Activated T-helper 2 cell treated with anti-CD3 and anti-CD28 coated beads, Interferon-gamma antibody, Interleukin-2, Interleukin-4, amounts not matched to agents 10 μg/mL and 5 μg/mL and 100 μg/mL, durations not matched to agents 14 hours and 24 hours and 36 hours (primary cell): Measurements from ENCODE around the gene ARL16. TPM values are rescaled to one million over a fixed set of nuclear protein-coding genes. Genes with fewer than 3 reads are reported as not detected.

Source experiments
- DNase-seq: peaks from one replicate; pipeline ENCODE4 v3.0.0; 2021; ENCODE audit warnings: low spot score
- H3K27ac Mint-ChIP-seq: one replicate; pipeline ENCODE4 v1.8.0; 2021; ENCODE audit warnings: mixed read lengths
- H3K27me3 Mint-ChIP-seq: one replicate; pipeline ENCODE4 v1.8.0; 2021; ENCODE audit warnings: low read depth, mixed read lengths
- H3K36me3 Mint-ChIP-seq: one replicate; pipeline ENCODE4 v1.8.0; 2021; ENCODE audit warnings: low read depth, mixed read lengths
- H3K4me1 Mint-ChIP-seq: one replicate; pipeline ENCODE4 v1.8.0; 2021; ENCODE audit warnings: low read depth, mixed read lengths
- H3K4me3 Mint-ChIP-seq: one replicate; pipeline ENCODE4 v1.8.0; 2021; ENCODE audit warnings: low read depth, mild to moderate bottlenecking, moderate library complexity, mixed read lengths
- H3K9me3 Mint-ChIP-seq: one replicate; pipeline ENCODE4 v1.8.0; 2021; ENCODE audit warnings: mixed read lengths
- intact Hi-C: fragments of 100-400 bp; cut with micrococcal nuclease; formaldehyde crosslinking; loops from one replicate; pipeline ENCODE4 v1.15.1; 2023
- total RNA-seq: library from RNA; stranded (reverse); gene quantifications from 2 replicates; pipeline ENCODE4 v1.2.3, GENCODE V29; 2022

The ARL16 gene
- total RNA-seq, 1 donor from 2014 or later: 33.3 TPM

GRCh38 chr17:81631482-81631881, 52.1 kb downstream of the ARL16 start:
- H3K9me3 Mint-ChIP-seq: no peaks in the 10 kb centered on the region
- no peak overlapping the region for H3K4me3 Mint-ChIP-seq
- no peaks in the 10 kb centered on the region for H3K27me3 Mint-ChIP-seq
- H3K27ac Mint-ChIP-seq: no peak overlapping the region
- H3K36me3 Mint-ChIP-seq: peaks cover 49% of the 10 kb centered on the region
- H3K4me1 Mint-ChIP-seq: peaks cover 10% of the 10 kb centered on the region
- intact Hi-C loops: no loop called here
- DNase-seq: no peak

Other genes starting within 250 kb of the ARL16 start
- gene ACTG1, start 171.0 kb downstream of the ARL16 start, total RNA-seq: 4,152 and 4,174 TPM in 2 replicates
- 1.1 TPM in 2 replicates for gene FSCN2, start 155.4 kb downstream of the ARL16 start, total RNA-seq
- 61.6 and 64.4 TPM in 2 replicates for gene FAAP100, start 131.4 kb downstream of the ARL16 start, total RNA-seq
- 128 and 138 TPM in 2 replicates for gene NPLOC4, start 46.7 kb downstream of the ARL16 start, total RNA-seq
- 0.30 and 0.44 TPM in 2 replicates for gene TSPAN10, start 46.6 kb downstream of the ARL16 start, total RNA-seq
- 11.1 and 15.4 TPM in 2 replicates for gene PDE6G, start 27.3 kb downstream of the ARL16 start, total RNA-seq
- 51.3 and 52.7 TPM in 2 replicates for gene OXLD1, start 17.2 kb downstream of the ARL16 start, total RNA-seq
- 50.8 and 51.7 TPM in 2 replicates for gene CCDC137, start 17.1 kb downstream of the ARL16 start, total RNA-seq
- 130 and 134 TPM in 2 replicates for gene HGS, start 214 bp upstream of the ARL16 start, total RNA-seq
- 175 and 179 TPM in 2 replicates for gene MRPL12, start 19.6 kb upstream of the ARL16 start, total RNA-seq
- 36.4 and 39.5 TPM in 2 replicates for gene SLC25A10, start 28.5 kb upstream of the ARL16 start, total RNA-seq
- gene GCGR, start 120.4 kb upstream of the ARL16 start, total RNA-seq: not detected in 2 replicates
- 42.5 and 42.9 TPM in 2 replicates for gene MCRIP1, start 149.5 kb upstream of the ARL16 start, total RNA-seq
- not detected in 2 replicates for gene PPP1R27, start 151.3 kb upstream of the ARL16 start, total RNA-seq
- 545 and 603 TPM in 2 replicates for gene P4HB, start 176.7 kb upstream of the ARL16 start, total RNA-seq
- gene ARHGDIA, start 187.5 kb upstream of the ARL16 start, total RNA-seq: 713 and 715 TPM in 2 replicates
- 237 and 240 TPM in 2 replicates for gene ALYREF, start 207.8 kb upstream of the ARL16 start, total RNA-seq
- 108 and 119 TPM in 2 replicates for gene ANAPC11, start 207.9 kb upstream of the ARL16 start, total RNA-seq
- 0.28 and 0.39 TPM in 2 replicates for gene NPB, start 218.4 kb upstream of the ARL16 start, total RNA-seq
- gene PCYT2, start 227.6 kb upstream of the ARL16 start, total RNA-seq: 51.5 and 51.7 TPM in 2 replicates
- 50.2 and 55.7 TPM in 2 replicates for gene SIRT7, start 234.4 kb upstream of the ARL16 start, total RNA-seq
- gene MAFG, start 243.9 kb upstream of the ARL16 start, total RNA-seq: 30.3 and 31.8 TPM in 2 replicates